WERI-Rb-1 (cell line): ENCODE results near the gene LRP5.

Experiments used
- DNase-seq: peaks from one replicate; pipeline ENCODE4 v3.0.0-alpha.2; 2020
- H3K27ac ChIP-seq: fragments of 250-450 bp; sonication (Bioruptor Pico); 2 replicates; pipeline ENCODE4 v1.5.1; 2020; ENCODE audit warnings: mild to moderate bottlenecking, moderate library complexity
- H3K27me3 ChIP-seq: fragments of 250-450 bp; sonication (Bioruptor Pico); 2 replicates; pipeline ENCODE4 v1.5.1; 2021; ENCODE audit warnings: mild to moderate bottlenecking, low read depth, moderate library complexity; ENCODE audit not compliant: insufficient read depth, severe bottlenecking
- H3K36me3 ChIP-seq: fragments of 250-450 bp; sonication (Bioruptor Pico); 2 replicates; pipeline ENCODE4 v1.5.1; 2020; ENCODE audit warnings: mild to moderate bottlenecking, moderate library complexity
- H3K4me3 ChIP-seq: 2 replicates; pipeline ENCODE4 v1.5.1; 2011; ENCODE audit warnings: low read depth, mild to moderate bottlenecking, control low read depth, low read length
- H3K9me3 ChIP-seq: fragments of 250-450 bp; sonication (Bioruptor Pico); 2 replicates; pipeline ENCODE4 v1.5.1; 2021; ENCODE audit warnings: mild to moderate bottlenecking, moderate library complexity; ENCODE audit not compliant: severe bottlenecking
- TF ChIP-seq, protein P1 (sequence below): IDR thresholded peaks from 2 replicates; pipeline ENCODE4 v1.5.1; 2011; ENCODE audit warnings: low read depth, mild to moderate bottlenecking, control low read depth, inconsistent platforms, low read length

LRP5 gene

DNA sequence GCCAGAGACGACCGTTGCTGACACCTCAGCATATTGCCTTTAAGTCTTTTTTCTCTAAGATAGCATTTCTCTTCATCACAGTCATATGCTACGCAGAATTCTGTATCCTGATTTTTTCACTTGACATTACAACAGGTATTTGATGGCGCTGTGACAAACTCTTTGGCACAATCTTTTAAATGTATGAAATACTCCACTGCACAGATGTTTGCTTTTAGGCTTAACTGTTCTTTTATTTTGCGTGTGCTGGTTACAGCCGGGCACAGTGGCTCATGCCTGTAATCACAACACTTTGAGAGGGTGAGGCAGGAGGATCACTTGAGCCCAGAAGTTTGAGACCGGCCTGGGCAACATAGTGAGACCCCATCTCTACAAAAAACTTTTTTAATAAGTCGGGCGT lies 96.1 kb downstream of the LRP5 start:
- TF ChIP-seq, protein P1, sequence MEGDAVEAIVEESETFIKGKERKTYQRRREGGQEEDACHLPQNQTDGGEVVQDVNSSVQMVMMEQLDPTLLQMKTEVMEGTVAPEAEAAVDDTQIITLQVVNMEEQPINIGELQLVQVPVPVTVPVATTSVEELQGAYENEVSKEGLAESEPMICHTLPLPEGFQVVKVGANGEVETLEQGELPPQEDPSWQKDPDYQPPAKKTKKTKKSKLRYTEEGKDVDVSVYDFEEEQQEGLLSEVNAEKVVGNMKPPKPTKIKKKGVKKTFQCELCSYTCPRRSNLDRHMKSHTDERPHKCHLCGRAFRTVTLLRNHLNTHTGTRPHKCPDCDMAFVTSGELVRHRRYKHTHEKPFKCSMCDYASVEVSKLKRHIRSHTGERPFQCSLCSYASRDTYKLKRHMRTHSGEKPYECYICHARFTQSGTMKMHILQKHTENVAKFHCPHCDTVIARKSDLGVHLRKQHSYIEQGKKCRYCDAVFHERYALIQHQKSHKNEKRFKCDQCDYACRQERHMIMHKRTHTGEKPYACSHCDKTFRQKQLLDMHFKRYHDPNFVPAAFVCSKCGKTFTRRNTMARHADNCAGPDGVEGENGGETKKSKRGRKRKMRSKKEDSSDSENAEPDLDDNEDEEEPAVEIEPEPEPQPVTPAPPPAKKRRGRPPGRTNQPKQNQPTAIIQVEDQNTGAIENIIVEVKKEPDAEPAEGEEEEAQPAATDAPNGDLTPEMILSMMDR: no peak
- Histone ChIP-seq H3K27ac (no peak overlapping the region), H3K27me3 (no peaks in the 10 kb centered on the region), H3K4me3 (no peak overlapping the region), H3K9me3 (no peaks in the 10 kb centered on the region), H3K36me3 (peaks cover 41% of the 10 kb centered on the region)
- DNase-seq: no peak

DNA sequence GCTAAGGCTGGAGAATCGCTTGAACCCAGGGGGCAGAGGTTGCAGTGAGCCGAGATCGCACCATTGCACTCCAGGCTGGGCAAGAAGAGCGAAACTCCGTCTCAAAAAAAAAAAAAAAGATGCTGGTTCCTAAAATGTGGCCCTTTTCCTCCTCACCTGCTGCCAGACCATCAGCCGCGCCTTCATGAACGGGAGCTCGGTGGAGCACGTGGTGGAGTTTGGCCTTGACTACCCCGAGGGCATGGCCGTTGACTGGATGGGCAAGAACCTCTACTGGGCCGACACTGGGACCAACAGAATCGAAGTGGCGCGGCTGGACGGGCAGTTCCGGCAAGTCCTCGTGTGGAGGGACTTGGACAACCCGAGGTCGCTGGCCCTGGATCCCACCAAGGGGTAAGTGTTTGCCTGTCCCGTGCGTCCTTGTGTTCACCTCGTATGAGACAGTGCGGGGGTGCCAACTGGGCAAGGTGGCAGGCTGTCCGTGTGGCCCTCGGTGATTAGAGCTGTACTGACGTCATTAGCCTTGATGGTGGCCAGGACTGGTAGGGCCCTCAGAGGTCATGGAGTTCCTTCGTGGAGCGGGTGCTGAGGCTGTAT lies 97.5 kb downstream of the LRP5 start:
- Histone ChIP-seq H3K36me3 (peaks cover 48% of the 10 kb centered on the region), H3K27me3 (no peaks in the 10 kb centered on the region), H3K27ac (no peak overlapping the region), H3K4me3 (no peak overlapping the region), H3K9me3 (no peaks in the 10 kb centered on the region)
- TF ChIP-seq, protein P1: no peak
- no peak for DNase-seq

DNA sequence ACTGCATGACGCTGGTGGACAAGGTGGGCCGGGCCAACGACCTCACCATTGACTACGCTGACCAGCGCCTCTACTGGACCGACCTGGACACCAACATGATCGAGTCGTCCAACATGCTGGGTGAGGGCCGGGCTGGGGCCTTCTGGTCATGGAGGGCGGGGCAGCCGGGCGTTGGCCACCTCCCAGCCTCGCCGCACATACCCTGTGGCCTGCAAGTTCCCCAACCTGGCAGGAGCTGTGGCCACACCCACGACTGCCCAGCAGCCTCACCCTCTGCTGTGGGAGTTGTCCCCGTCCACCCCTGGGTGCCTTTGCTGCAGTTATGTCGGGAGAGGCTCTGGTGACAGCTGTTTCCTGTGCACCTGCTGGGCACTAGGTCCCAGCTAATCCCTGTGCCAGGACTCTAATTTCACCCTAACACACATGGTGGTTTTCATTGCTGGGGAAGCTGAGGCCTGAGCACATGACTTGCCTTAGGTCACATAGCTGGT lies 99.2 kb downstream of the LRP5 start:
- peaks cover 53% of the 10 kb centered on the region for H3K36me3 ChIP-seq
- TF ChIP-seq, protein P1: no peak
- no peak overlapping the region for H3K27ac ChIP-seq
- H3K4me3 ChIP-seq: no peak overlapping the region
- no peak for DNase-seq
- no peaks in the 10 kb centered on the region for H3K27me3 ChIP-seq
- H3K9me3 ChIP-seq: no peaks in the 10 kb centered on the region

DNA sequence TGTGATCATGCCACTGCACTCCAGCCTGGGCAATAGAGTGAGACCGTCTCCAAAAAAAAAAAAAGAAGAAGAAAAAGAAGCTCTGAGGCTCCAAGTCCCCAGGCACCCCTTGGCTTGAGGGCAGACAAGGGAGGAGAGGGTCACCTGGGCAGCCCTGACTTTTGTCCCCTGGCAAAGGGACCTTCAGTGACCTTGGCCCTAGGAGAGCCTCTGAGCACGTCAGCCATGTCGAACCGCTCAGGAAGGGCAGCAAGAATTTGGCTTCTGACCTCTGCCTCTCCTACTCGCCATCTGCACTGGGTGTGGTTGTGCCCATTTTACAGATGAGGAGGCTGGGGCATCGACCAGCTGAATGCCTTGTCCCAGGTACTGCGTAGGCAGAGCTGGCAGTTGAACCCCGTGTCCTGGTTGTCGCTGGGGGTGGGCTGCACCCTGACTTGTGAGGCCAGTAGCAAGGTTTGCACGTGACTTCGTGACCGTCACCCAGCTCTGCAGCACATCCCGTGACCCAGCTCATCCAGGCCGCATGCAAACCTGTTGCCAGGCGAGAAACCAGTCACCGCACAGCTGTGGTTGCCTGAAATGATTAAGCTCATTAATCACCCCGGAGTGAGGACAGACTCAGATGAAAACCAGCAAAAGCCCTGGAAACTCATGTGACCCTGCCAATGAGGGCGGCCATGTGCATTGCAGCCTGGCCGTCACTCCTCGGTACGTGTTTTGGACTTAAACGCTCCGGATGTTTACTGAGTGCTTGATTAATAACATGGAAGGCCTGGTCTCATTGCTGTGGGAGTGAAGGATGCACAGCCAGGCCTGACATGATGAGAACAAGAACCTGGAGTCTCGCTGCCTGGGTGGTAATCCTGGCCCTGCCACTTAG lies 100.4 kb downstream of the LRP5 start:
- H3K9me3 ChIP-seq: no peaks in the 10 kb centered on the region
- no peak overlapping the region for H3K27ac ChIP-seq
- H3K36me3 ChIP-seq: peaks cover 53% of the 10 kb centered on the region
- no peak for DNase-seq
- no peak overlapping the region for H3K4me3 ChIP-seq
- TF ChIP-seq, protein P1: no peak
- no peaks in the 10 kb centered on the region for H3K27me3 ChIP-seq

DNA sequence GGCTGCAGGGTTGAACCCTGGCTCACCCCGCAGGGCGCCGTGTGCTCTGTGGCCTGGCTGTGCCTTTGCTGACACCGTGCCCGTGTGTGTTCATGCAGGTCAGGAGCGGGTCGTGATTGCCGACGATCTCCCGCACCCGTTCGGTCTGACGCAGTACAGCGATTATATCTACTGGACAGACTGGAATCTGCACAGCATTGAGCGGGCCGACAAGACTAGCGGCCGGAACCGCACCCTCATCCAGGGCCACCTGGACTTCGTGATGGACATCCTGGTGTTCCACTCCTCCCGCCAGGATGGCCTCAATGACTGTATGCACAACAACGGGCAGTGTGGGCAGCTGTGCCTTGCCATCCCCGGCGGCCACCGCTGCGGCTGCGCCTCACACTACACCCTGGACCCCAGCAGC lies 101.2 kb downstream of the LRP5 start:
- Histone ChIP-seq H3K27ac (no peak overlapping the region), H3K27me3 (no peaks in the 10 kb centered on the region), H3K36me3 (peaks cover 53% of the 10 kb centered on the region), H3K9me3 (no peaks in the 10 kb centered on the region), H3K4me3 (no peak overlapping the region)
- TF ChIP-seq, protein P1: no peak
- no peak for DNase-seq
